ENCODE results near the gene OTUD7B. TPM values are rescaled to one million over a fixed set of nuclear protein-coding genes. Genes with fewer than 3 reads are reported as not detected.

Gene OTUD7B
- total and polyA plus RNA-seq, 2 donors (not counting 1 experiment from before 2014, with no cell fraction given), result 0.40 to 3.3 TPM

DNA sequence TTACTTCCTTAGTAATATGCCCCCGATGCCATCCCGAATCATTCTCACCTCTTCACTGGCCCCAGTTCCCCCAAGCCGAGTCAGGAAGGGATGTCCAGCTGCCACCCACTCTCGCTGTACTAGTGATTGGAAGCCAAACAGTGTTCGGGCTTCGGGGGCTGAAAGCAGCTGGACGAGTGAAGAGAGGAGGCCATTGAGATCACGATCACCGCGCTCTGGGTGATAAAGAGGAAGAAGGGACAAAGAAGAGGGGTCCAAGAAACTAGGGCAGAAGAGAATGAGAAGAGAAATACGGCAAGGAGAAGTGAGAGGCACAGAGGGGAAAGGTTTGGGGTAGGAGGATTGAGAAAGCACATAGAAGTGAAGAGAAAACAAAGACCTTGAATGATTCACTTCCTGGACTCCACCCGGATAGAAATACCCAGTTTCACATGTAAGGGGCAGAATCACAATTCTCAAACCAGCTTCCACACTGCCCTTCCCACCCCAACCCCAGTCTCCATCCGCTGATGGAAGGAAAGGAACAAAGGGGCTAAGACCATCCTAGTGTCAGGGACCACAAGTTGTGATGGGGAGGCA, 79.2 kb downstream of the OTUD7B start:
- Histone ChIP-seq H3K4me3 (ENCODE audit: control extremely low read depth in 1 of 5, extremely low read depth in 1 of 5, insufficient read depth in 1 of 5, low read depth in 2 of 5, low read length in 4 of 5) (no peak overlapping the region), H3K79me2 (ENCODE audit: control insufficient read depth, insufficient read depth, low read length) (peaks cover 13% of the 10 kb centered on the region), H2AFZ (ENCODE audit: insufficient read depth, low read depth, low read length, poor library complexity, severe bottlenecking) (no peak overlapping the region), H3K9me3 (ENCODE audit: control extremely low read depth in 1 of 3, control insufficient read depth in 2 of 3, insufficient read depth in 1 of 3, low read length in 2 of 3) (no peaks in the 10 kb centered on the region), H3K27me3 (replicated peaks in 1 of 4; ENCODE audit: control extremely low read depth in 1 of 4, control insufficient read depth in 3 of 4, insufficient read depth in 4 of 4, low read length in 3 of 4) (peaks cover 0 to 23% (median 2%) of the 10 kb centered on the region in 4 experiments), H3K4me2 (replicated peaks; ENCODE audit: low read depth, low read length, poor library complexity, severe bottlenecking) (no peak overlapping the region), H4K20me1 (ENCODE audit: control insufficient read depth, insufficient read depth, low read length, poor library complexity, severe bottlenecking) (peaks cover 9% of the 10 kb centered on the region), H3K9ac (ENCODE audit: low read length) (no peak overlapping the region), H3K4me1 (ENCODE audit: control insufficient read depth in 2 of 2, insufficient read depth in 2 of 2, low read length in 2 of 2) (peaks cover 14 to 18% of the 10 kb centered on the region in 2 donors), H3K36me3 (replicated peaks in 1 of 2; ENCODE audit: control extremely low read depth in 1 of 2, control insufficient read depth in 1 of 2, extremely low read depth in 1 of 2, insufficient read depth in 2 of 2, low read length in 1 of 2) (peaks cover 0 to 7% of the 10 kb centered on the region in 2 experiments), H3K27ac (ENCODE audit: low read length in 2 of 2) (no peak overlapping the region)
- no peaks in the 10 kb centered on the region for H3K9me3 Mint-ChIP-seq (ENCODE audit: insufficient read depth)
- ChIA-PET POLR2A (no interaction called here), CTCF (interaction anchor here (1.0 kb wide), 1 partner anchor 31 kb away, joined by 3 read pairs; no protein-coding TSS in a partner anchor)
- TF ChIP-seq EZH2 (IDR thresholded peaks at IDR 0.05; ENCODE audit: borderline replicate concordance, insufficient read depth, low read depth, low read length, poor library complexity, severe bottlenecking), result no peak
- TF ChIP-seq, protein P1, sequence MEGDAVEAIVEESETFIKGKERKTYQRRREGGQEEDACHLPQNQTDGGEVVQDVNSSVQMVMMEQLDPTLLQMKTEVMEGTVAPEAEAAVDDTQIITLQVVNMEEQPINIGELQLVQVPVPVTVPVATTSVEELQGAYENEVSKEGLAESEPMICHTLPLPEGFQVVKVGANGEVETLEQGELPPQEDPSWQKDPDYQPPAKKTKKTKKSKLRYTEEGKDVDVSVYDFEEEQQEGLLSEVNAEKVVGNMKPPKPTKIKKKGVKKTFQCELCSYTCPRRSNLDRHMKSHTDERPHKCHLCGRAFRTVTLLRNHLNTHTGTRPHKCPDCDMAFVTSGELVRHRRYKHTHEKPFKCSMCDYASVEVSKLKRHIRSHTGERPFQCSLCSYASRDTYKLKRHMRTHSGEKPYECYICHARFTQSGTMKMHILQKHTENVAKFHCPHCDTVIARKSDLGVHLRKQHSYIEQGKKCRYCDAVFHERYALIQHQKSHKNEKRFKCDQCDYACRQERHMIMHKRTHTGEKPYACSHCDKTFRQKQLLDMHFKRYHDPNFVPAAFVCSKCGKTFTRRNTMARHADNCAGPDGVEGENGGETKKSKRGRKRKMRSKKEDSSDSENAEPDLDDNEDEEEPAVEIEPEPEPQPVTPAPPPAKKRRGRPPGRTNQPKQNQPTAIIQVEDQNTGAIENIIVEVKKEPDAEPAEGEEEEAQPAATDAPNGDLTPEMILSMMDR (IDR thresholded peaks at IDR 0.05), result no peak
- peaks cover 45% of the 10 kb centered on the region for H3K27me3 Mint-ChIP-seq
- no peak overlapping the region for H3K27ac Mint-ChIP-seq
- peaks cover 19% of the 10 kb centered on the region for H3K4me1 Mint-ChIP-seq
- DNase-seq (no peak), ATAC-seq (ENCODE audit: low read depth) (no peak)
- H3K4me3 Mint-ChIP-seq, result no peak overlapping the region
- intact Hi-C loops (cut with micrococcal nuclease), result no loop called here
- WGBS (ENCODE audit: insufficient coverage), result 94% methylated on average over 11 of the region's 13 CpGs

DNA sequence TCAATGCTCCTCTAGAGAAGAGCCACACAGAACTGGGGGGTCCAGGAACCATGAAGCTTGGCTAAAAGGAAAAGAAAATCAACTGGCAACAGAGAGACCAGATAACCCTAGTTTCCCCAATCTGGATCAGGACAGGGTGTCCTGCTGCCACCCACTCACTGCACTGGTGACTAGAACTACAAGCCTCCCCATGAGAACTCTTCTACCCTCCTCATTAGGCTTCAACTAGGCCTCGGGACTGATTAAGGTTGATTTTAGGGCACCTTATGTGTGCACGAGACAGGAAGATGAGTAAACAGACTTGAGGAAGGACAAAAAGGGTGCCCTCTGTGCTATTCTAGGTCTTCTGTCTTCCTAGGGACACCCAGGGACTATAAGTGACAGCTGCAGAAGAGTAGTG, 80.7 kb downstream of the OTUD7B start:
- Mint-ChIP-seq H3K27me3 (peaks cover 37% of the 10 kb centered on the region), H3K27ac (no peak overlapping the region), H3K4me3 (no peak overlapping the region), H3K4me1 (peaks cover 33% of the 10 kb centered on the region), H3K9me3 (ENCODE audit: insufficient read depth) (no peaks in the 10 kb centered on the region)
- 82% methylated on average over 2 of the region's 2 CpGs for WGBS (ENCODE audit: insufficient coverage)
- CTCF ChIA-PET, result interaction anchor here (1.1 kb wide), 1 partner anchor 33 kb away, joined by 4 read pairs; no protein-coding TSS in a partner anchor
- intact Hi-C loops (cut with micrococcal nuclease), result loop anchor here (10.0 kb wide), 1 partner anchor 395 kb away; the partner anchor contains the start of gene PRPF3
- DNase-seq (no peak), ATAC-seq (ENCODE audit: low read depth) (no peak)
- no peak overlapping the region for H3K9ac ChIP-seq (ENCODE audit: low read length)
- peaks cover 2 to 21% of the 10 kb centered on the region in 2 experiments for H3K36me3 ChIP-seq (replicated peaks in 1 of 2; ENCODE audit: control extremely low read depth in 1 of 2, control insufficient read depth in 1 of 2, extremely low read depth in 1 of 2, insufficient read depth in 2 of 2, low read length in 1 of 2)
- peaks cover 17 to 24% of the 10 kb centered on the region in 2 donors for H3K4me1 ChIP-seq (ENCODE audit: control insufficient read depth in 2 of 2, insufficient read depth in 2 of 2, low read length in 2 of 2)
- peaks cover 16% of the 10 kb centered on the region for H3K79me2 ChIP-seq (ENCODE audit: control insufficient read depth, insufficient read depth, low read length)
- H3K9me3 ChIP-seq (ENCODE audit: control extremely low read depth in 1 of 3, control insufficient read depth in 2 of 3, insufficient read depth in 1 of 3, low read length in 2 of 3), result no peaks in the 10 kb centered on the region
- no peak overlapping the region for H2AFZ ChIP-seq (ENCODE audit: insufficient read depth, low read depth, low read length, poor library complexity, severe bottlenecking)
- no peak overlapping the region for H3K4me2 ChIP-seq (replicated peaks; ENCODE audit: low read depth, low read length, poor library complexity, severe bottlenecking)
- no peak overlapping the region for H3K4me3 ChIP-seq (ENCODE audit: control extremely low read depth in 1 of 5, extremely low read depth in 1 of 5, insufficient read depth in 1 of 5, low read depth in 2 of 5, low read length in 4 of 5)
- H4K20me1 ChIP-seq (ENCODE audit: control insufficient read depth, insufficient read depth, low read length, poor library complexity, severe bottlenecking), result peaks cover 16% of the 10 kb centered on the region
- peaks cover 0 to 13% (median 1%) of the 10 kb centered on the region in 4 experiments for H3K27me3 ChIP-seq (replicated peaks in 1 of 4; ENCODE audit: control extremely low read depth in 1 of 4, control insufficient read depth in 3 of 4, insufficient read depth in 4 of 4, low read length in 3 of 4)
- TF ChIP-seq, protein P1 (IDR thresholded peaks at IDR 0.05), result no peak
- no peak for TF ChIP-seq EZH2 (IDR thresholded peaks at IDR 0.05; ENCODE audit: borderline replicate concordance, insufficient read depth, low read depth, low read length, poor library complexity, severe bottlenecking)
- H3K27ac ChIP-seq (ENCODE audit: low read length in 2 of 2), result no peak overlapping the region
- POLR2A ChIA-PET, result interaction anchor here (2.6 kb wide), 1 partner anchor 42 kb away, joined by 37 read pairs; a partner anchor contains a TSS

Measured in B cell (primary cell).